Measurements from ENCODE around the gene CACNA1D.

DNA sequence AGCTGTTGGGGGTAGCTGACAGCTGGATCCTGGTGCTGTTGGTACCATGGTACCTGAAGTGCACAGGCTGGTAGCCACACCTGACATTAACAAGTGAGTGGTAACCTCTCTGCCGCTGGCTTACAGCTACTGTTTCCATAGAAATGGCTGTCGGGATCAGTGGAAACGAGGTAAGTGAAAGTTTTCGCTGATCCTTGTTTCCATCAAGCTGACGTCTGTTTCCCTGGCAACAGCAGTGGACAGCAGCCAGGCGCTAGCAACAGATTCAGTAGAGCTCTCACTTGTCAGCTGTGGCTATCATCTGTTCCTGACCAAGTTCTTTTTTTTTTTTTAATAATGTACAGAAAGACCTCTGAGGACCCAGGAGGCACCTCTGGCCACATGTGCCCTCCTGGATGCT lies 185.6 kb downstream of the CACNA1D start:
- TF ChIP-seq, protein P1, sequence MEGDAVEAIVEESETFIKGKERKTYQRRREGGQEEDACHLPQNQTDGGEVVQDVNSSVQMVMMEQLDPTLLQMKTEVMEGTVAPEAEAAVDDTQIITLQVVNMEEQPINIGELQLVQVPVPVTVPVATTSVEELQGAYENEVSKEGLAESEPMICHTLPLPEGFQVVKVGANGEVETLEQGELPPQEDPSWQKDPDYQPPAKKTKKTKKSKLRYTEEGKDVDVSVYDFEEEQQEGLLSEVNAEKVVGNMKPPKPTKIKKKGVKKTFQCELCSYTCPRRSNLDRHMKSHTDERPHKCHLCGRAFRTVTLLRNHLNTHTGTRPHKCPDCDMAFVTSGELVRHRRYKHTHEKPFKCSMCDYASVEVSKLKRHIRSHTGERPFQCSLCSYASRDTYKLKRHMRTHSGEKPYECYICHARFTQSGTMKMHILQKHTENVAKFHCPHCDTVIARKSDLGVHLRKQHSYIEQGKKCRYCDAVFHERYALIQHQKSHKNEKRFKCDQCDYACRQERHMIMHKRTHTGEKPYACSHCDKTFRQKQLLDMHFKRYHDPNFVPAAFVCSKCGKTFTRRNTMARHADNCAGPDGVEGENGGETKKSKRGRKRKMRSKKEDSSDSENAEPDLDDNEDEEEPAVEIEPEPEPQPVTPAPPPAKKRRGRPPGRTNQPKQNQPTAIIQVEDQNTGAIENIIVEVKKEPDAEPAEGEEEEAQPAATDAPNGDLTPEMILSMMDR (IDR thresholded peaks at IDR 0.05; ENCODE audit: extremely low read depth in 1 of 2, insufficient read depth in 1 of 2, low read depth in 1 of 2, low read length in 2 of 2), result no peak
- TF ChIP-seq POLR2A (IDR thresholded peaks at IDR 0.05; ENCODE audit: low read depth, low read length), result no peak
- no peak for TF ChIP-seq POLR2AphosphoS5 (IDR thresholded peaks at IDR 0.05; ENCODE audit: insufficient read depth, low read depth, low read length)
- TF ChIP-seq EZH2 (IDR thresholded peaks at IDR 0.05; ENCODE audit: borderline replicate concordance, low read depth, low read length, severe bottlenecking), result no peak
- no peak for TF ChIP-seq MYC (IDR thresholded peaks at IDR 0.05; ENCODE audit: low read depth, low read length)
- no peak for TF ChIP-seq GATA2 (IDR thresholded peaks at IDR 0.05; ENCODE audit: insufficient read depth, insufficient read length, low read depth, low read length)
- TF ChIP-seq, protein P2, sequence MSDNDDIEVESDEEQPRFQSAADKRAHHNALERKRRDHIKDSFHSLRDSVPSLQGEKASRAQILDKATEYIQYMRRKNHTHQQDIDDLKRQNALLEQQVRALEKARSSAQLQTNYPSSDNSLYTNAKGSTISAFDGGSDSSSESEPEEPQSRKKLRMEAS (IDR thresholded peaks at IDR 0.05; ENCODE audit: insufficient read depth, insufficient read length), result no peak
- TF ChIP-seq JUN (IDR thresholded peaks at IDR 0.05; ENCODE audit: borderline replicate concordance, insufficient read depth, insufficient read length, low read depth), result no peak
